Measurements from ENCODE around the gene DYNC2H1.

- TF ChIP-seq CTCF (IDR thresholded peaks at IDR 0.05), result no peak
- TF ChIP-seq POLR2A (IDR thresholded peaks at IDR 0.05), result no peak
These were observed 287.0 kb downstream of the DYNC2H1 start for GRCh38 chr11:103396237-103396636.
